Transverse colon (tissue), 4 donors: ENCODE measurements around the gene TMC6. TPM values are rescaled to one million over a fixed set of nuclear protein-coding genes. Genes with fewer than 3 reads are reported as not detected.

Experiments used
- DNase-seq: peaks from one replicate; pipeline ENCODE4 v3.0.0-alpha.2; 2019
- H3K27ac ChIP-seq, 4 donors: fragments of 200-600 bp; sonication (generic); 2 replicates each; pipeline ENCODE4 v1.5.1; 2016 to 2018; ENCODE audit warnings: inconsistent platforms in 4 of 4
- H3K27me3 ChIP-seq: fragments of 200-600 bp; sonication (generic); 2 replicates; pipeline ENCODE4 v1.5.1; 2017; ENCODE audit warnings: inconsistent platforms
- H3K36me3 ChIP-seq, 4 donors: fragments of 200-600 bp; sonication (generic); 2 replicates each; pipeline ENCODE4 v1.5.1; 2017 to 2019; ENCODE audit warnings: inconsistent platforms in 4 of 4
- H3K4me1 ChIP-seq, 4 donors: fragments of 200-600 bp; sonication (generic); 2 replicates each; pipeline ENCODE4 v1.5.1; 2017 to 2020; ENCODE audit warnings: inconsistent platforms in 4 of 4
- H3K4me3 ChIP-seq, 4 donors: fragments of 200-600 bp; sonication (generic); 1 replicate in 1 of 4; 2 replicates in 3 of 4; pipeline versions ENCODE4 v1.5.1 to v1.6.1; 2017 to 2019; ENCODE audit warnings: inconsistent platforms in 4 of 4
- H3K9me3 ChIP-seq, 2 donors: fragments of 200-600 bp; sonication (generic); 2 replicates each; pipeline ENCODE4 v1.5.1; 2017 to 2019; ENCODE audit warnings: inconsistent platforms in 2 of 2
- CTCF ChIP-seq, 5 experiments: fragments of 200-600 bp in 3 of 5; fragments of 450-650 bp in 2 of 5; sonication (generic) in 3 of 5; IDR thresholded peaks; 1 replicate in 2 of 5; 2 replicates in 3 of 5; pipeline ENCODE4 v1.5.1; 2016 to 2017; ENCODE audit warnings: antibody characterized with exemption in 5 of 5, inconsistent platforms in 3 of 5, mild to moderate bottlenecking in 2 of 5, moderate library complexity in 1 of 5
- EP300 ChIP-seq: sonication (generic); formaldehyde crosslinking; IDR thresholded peaks from one replicate; pipeline ENCODE4 v1.6.1; 2017; ENCODE audit warnings: antibody characterized with exemption, low read depth
- POLR2A ChIP-seq: fragments of 450-650 bp; IDR thresholded peaks from one replicate; pipeline ENCODE4 v1.6.1; 2016; ENCODE audit warnings: antibody characterized with exemption, mild to moderate bottlenecking, moderate library complexity
- POLR2AphosphoS5 ChIP-seq, 3 donors: sonication (generic); formaldehyde crosslinking; IDR thresholded peaks; one replicate each; pipeline ENCODE4 v1.6.1; 2016; ENCODE audit warnings: antibody characterized with exemption in 3 of 3
- WGBS, 2 donors: methylation state at CpG; one replicate each; pipeline ENCODE4 v1.1.5; 2018; ENCODE audit warnings: low coverage in 1 of 2; 5-methylcytosine and 5-hydroxymethylcytosine counted together
- in situ Hi-C, 4 donors: fragments of 200-750 bp; cut with MboI; loops; one replicate each; pipeline versions ENCODE4 v1.15.0 to v1.15.1; 2017; ENCODE audit warnings: low sequenced_read_pairs in 3 of 4, low pct_ligation_motif_present in 1 of 4, low pct_unique_long_range_greater_than_20kb in 1 of 4
- intact Hi-C: fragments of 100-400 bp; cut with DNase I; formaldehyde crosslinking; loops from one replicate; pipeline ENCODE4 v1.15.1; 2023; ENCODE audit warnings: low total_unique reads
- total RNA-seq, 4 donors: library from RNA; depleted of rRNA; stranded (reverse); fragments of >200 nt; gene quantifications; one replicate each; pipeline ENCODE4 v1.1.0, GENCODE V29; 2016

The TMC6 gene
- total RNA-seq, 4 donors from 2014 or later = 39.7 to 181 (median 68.0) TPM

GRCh38 chr17:78113804-78114785 lies 14.5 kb downstream of the TMC6 start:
- in situ Hi-C loops (loop anchor here in 3 of 4 donors (10.0 kb wide), 2 partner anchors 61 to 131 kb away; no protein-coding TSS in a partner anchor), intact Hi-C loops (loop anchor here (5.0 to 10.0 kb wide), 2 partner anchors 63 to 141 kb away; no protein-coding TSS in a partner anchor)
- no peak for TF ChIP-seq CTCF (IDR thresholded peaks at IDR 0.05)
- no peak for TF ChIP-seq POLR2AphosphoS5 (IDR thresholded peaks at IDR 0.05)
- TF ChIP-seq EP300 = no peak
- no peak for TF ChIP-seq POLR2A
- Histone ChIP-seq H3K4me1 (peaks cover 0 to 14% (median 11%) of the 10 kb centered on the region in 4 donors), H3K9me3 (no peaks in the 10 kb centered on the region), H3K27me3 (no peaks in the 10 kb centered on the region), H3K4me3 (no peak overlapping the region), H3K36me3 (no peaks in the 10 kb centered on the region), H3K27ac (no peak overlapping the region)
- DNase-seq = no peak
- WGBS, 2 donors = 83 to 85% methylated on average over 4 to 25 of the region's 25 CpGs

GRCh38 chr17:78112518-78113471 lies 15.8 kb downstream of the TMC6 start:
- 56% methylated on average over 33 of the region's 33 CpGs; no CpG with 5 or more reads in 1 of the 2 donors for WGBS, 2 donors
- Histone ChIP-seq H3K4me1 (peaks cover 0 to 12% (median 9%) of the 10 kb centered on the region in 4 donors), H3K27me3 (no peaks in the 10 kb centered on the region), H3K36me3 (no peaks in the 10 kb centered on the region), H3K9me3 (no peaks in the 10 kb centered on the region), H3K4me3 (no peak overlapping the region), H3K27ac (peak overlapping the region in 1 of 4 donors; percentile 0)
- intact Hi-C loops = loop anchor here (5.0 to 10.0 kb wide), 2 partner anchors 65 to 142 kb away; no protein-coding TSS in a partner anchor
- DNase-seq = peak; percentile 85
- TF ChIP-seq CTCF (IDR thresholded peaks at IDR 0.05) (peak; percentile 98 to 100 (median 99)), POLR2A (peak; percentile 2), POLR2AphosphoS5 (IDR thresholded peaks at IDR 0.05) (peak in 2 of 3 donors; percentile 28 to 33), EP300 (no peak)
- in situ Hi-C loops = loop anchor here in 3 of 4 donors (10.0 kb wide), 2 partner anchors 62 to 132 kb away; no protein-coding TSS in a partner anchor

GRCh38 chr17:78111727-78112517 lies 16.6 kb downstream of the TMC6 start:
- Histone ChIP-seq H3K4me3 (no peak overlapping the region), H3K27ac (peak overlapping the region in 1 of 4 donors; percentile 0), H3K4me1 (peaks cover 0 to 7% (median 4%) of the 10 kb centered on the region in 4 donors), H3K36me3 (no peaks in the 10 kb centered on the region), H3K27me3 (no peaks in the 10 kb centered on the region), H3K9me3 (no peaks in the 10 kb centered on the region)
- intact Hi-C loops (loop anchor here (5.0 to 10.0 kb wide), 2 partner anchors 65 to 143 kb away; no protein-coding TSS in a partner anchor), in situ Hi-C loops (loop anchor here in 3 of 4 donors (10.0 kb wide), 2 partner anchors 63 to 133 kb away; no protein-coding TSS in a partner anchor)
- WGBS, 2 donors = 92 to 97% methylated on average over 6 to 27 of the region's 28 CpGs
- TF ChIP-seq EP300 = no peak
- no peak for DNase-seq
